ENCODE data around the gene DMRT3.

DMRT3 gene

DNA sequence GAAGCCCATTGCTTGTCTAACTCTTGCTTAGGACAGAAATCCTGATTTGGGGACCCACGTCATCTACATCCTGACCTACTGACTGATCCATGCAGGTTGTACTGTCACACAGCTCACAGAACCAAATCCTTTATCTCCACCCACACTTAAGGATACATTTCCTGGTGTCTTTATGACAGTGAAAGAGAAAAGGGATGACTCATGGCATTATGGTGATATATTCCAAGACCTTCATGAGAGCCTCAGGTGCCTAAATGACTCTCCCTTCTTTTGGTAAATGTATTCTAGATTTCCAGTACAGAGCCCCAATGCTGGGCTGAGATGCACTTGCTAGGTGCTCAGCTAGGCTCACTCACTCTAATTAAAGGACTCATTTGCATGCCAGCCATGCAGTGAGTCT, 47.7 kb downstream of the DMRT3 start:
- POLR2A ChIA-PET, result no interaction called here

DNA sequence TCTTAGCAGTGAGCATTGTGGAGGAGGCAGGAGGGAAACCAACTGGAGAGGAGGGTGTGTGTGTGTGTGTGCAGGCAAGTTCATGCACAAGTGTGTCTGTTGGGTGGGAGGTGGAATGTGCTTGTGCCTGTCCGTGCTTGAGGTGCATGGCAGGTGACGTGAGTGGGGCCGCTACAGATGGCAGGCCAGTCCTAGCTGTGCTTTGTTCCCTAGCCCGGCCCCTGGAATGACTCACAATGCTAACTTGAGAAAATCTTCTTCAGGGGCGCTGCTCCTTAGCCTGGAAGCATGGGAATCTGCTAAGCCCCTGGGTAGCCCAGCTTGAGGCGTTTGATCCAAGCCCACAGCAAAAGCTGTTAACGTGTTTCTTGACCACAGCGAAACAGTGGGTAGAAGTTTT, 48.7 kb downstream of the DMRT3 start:
- ChIA-PET POLR2A (no interaction called here), CTCF (interaction anchor here (0.6 to 1.2 kb wide), 2 partner anchors 17 to 33 kb away, joined by 3 to 5 read pairs; no protein-coding TSS in a partner anchor)
- H3K36me3 ChIP-seq (ENCODE audit: control insufficient read depth in 2 of 2, insufficient read depth in 1 of 2, low read length in 2 of 2), result no peaks in the 10 kb centered on the region
- H3K9me3 ChIP-seq (ENCODE audit: control insufficient read depth, insufficient read depth, low read depth, low read length), result no peaks in the 10 kb centered on the region
- no peak overlapping the region for H3K4me3 ChIP-seq (ENCODE audit: low read depth, low read length)
- TF ChIP-seq ZNF843 (tag by site-specific recombination; IDR thresholded peaks at IDR 0.05) (no peak), SALL2 (tag by site-specific recombination; IDR thresholded peaks at IDR 0.05; ENCODE audit: borderline replicate concordance) (no peak), PRDM4 (tag by site-specific recombination; IDR thresholded peaks at IDR 0.05) (no peak), ZBTB6 (tag by site-specific recombination; IDR thresholded peaks at IDR 0.05) (no peak), GLI4 (tag by site-specific recombination; IDR thresholded peaks at IDR 0.05) (no peak), ZNF214 (tag by site-specific recombination; IDR thresholded peaks at IDR 0.05; ENCODE audit: borderline replicate concordance) (no peak)
- TF ChIP-seq, protein P1, sequence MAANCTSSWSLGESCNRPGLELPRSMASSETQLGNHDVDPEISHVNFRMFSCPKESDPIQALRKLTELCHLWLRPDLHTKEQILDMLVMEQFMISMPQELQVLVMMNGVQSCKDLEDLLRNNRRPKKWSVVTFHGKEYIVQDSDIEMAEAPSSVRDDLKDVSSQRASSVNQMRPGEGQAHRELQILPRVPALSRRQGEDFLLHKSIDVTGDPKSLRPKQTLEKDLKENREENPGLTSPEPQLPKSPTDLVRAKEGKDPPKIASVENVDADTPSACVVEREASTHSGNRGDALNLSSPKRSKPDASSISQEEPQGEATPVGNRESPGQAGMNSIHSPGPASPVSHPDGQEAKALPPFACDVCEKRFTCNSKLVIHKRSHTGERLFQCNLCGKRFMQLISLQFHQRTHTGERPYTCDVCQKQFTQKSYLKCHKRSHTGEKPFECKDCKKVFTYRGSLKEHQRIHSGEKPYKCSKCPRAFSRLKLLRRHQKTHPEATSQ (tag by site-specific recombination; IDR thresholded peaks at IDR 0.05), result no peak
- TF ChIP-seq, protein P2, sequence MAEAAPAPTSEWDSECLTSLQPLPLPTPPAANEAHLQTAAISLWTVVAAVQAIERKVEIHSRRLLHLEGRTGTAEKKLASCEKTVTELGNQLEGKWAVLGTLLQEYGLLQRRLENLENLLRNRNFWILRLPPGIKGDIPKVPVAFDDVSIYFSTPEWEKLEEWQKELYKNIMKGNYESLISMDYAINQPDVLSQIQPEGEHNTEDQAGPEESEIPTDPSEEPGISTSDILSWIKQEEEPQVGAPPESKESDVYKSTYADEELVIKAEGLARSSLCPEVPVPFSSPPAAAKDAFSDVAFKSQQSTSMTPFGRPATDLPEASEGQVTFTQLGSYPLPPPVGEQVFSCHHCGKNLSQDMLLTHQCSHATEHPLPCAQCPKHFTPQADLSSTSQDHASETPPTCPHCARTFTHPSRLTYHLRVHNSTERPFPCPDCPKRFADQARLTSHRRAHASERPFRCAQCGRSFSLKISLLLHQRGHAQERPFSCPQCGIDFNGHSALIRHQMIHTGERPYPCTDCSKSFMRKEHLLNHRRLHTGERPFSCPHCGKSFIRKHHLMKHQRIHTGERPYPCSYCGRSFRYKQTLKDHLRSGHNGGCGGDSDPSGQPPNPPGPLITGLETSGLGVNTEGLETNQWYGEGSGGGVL (tag by site-specific recombination; IDR thresholded peaks at IDR 0.05), result no peak
- H3K4me1 ChIP-seq (ENCODE audit: control insufficient read depth, insufficient read depth, low read length), result no peaks in the 10 kb centered on the region
- no peak overlapping the region for H3K27ac ChIP-seq (ENCODE audit: extremely low read depth, low read depth, low read length)

More for the DNA sequence above, 47.7 kb downstream of the DMRT3 start:
- Histone ChIP-seq H3K4me3 (ENCODE audit: low read depth, low read length) (no peak overlapping the region), H3K9me3 (ENCODE audit: control insufficient read depth, insufficient read depth, low read depth, low read length) (no peaks in the 10 kb centered on the region), H3K36me3 (ENCODE audit: control insufficient read depth in 2 of 2, insufficient read depth in 1 of 2, low read length in 2 of 2) (no peaks in the 10 kb centered on the region), H3K4me1 (ENCODE audit: control insufficient read depth, insufficient read depth, low read length) (no peaks in the 10 kb centered on the region), H3K27ac (ENCODE audit: extremely low read depth, low read depth, low read length) (no peak overlapping the region)
- TF ChIP-seq GLIS2 (tag by site-specific recombination; IDR thresholded peaks at IDR 0.05) (no peak), ZFP41 (tag by site-specific recombination; IDR thresholded peaks at IDR 0.05; ENCODE audit: borderline replicate concordance) (no peak), ZNF423 (tag by site-specific recombination; IDR thresholded peaks at IDR 0.05) (no peak), MZF1 (tag by site-specific recombination; IDR thresholded peaks at IDR 0.05; ENCODE audit: borderline replicate concordance) (no peak), HIC1 (tag by site-specific recombination; IDR thresholded peaks at IDR 0.05) (no peak), ZNF148 (tag by site-specific recombination; IDR thresholded peaks at IDR 0.05; ENCODE audit: borderline replicate concordance) (no peak), ZNF23 (tag by site-specific recombination; IDR thresholded peaks at IDR 0.05; ENCODE audit: borderline replicate concordance) (no peak), ZBTB8A (tag by site-specific recombination; IDR thresholded peaks at IDR 0.05) (no peak)
- TF ChIP-seq, protein P3, sequence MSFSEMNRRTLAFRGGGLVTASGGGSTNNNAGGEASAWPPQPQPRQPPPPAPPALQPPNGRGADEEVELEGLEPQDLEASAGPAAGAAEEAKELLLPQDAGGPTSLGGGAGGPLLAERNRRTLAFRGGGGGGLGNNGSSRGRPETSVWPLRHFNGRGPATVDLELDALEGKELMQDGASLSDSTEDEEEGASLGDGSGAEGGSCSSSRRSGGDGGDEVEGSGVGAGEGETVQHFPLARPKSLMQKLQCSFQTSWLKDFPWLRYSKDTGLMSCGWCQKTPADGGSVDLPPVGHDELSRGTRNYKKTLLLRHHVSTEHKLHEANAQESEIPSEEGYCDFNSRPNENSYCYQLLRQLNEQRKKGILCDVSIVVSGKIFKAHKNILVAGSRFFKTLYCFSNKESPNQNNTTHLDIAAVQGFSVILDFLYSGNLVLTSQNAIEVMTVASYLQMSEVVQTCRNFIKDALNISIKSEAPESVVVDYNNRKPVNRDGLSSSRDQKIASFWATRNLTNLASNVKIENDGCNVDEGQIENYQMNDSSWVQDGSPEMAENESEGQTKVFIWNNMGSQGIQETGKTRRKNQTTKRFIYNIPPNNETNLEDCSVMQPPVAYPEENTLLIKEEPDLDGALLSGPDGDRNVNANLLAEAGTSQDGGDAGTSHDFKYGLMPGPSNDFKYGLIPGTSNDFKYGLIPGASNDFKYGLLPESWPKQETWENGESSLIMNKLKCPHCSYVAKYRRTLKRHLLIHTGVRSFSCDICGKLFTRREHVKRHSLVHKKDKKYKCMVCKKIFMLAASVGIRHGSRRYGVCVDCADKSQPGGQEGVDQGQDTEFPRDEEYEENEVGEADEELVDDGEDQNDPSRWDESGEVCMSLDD (tag by site-specific recombination; IDR thresholded peaks at IDR 0.05), result no peak
- CTCF ChIA-PET, result no interaction called here
